Umbilical cord (tissue), 1 donor: ENCODE data around the gene WNT6. TPM values are rescaled to one million over a fixed set of nuclear protein-coding genes. Genes with fewer than 3 reads are reported as not detected.

Experiments used
- total RNA-seq: library from RNA; depleted of rRNA; stranded (reverse); fragments of >200 nt; gene quantifications from one replicate; pipeline ENCODE4 v1.2.3, GENCODE V29; 2014; ENCODE audit warnings: low replicate concordance; ENCODE audit not compliant: insufficient read depth

Gene WNT6
- total RNA-seq, 1 donor from 2014 or later, result 3.9 TPM

Other genes starting within 250 kb of the WNT6 start
- gene ZNF142, start 200.2 kb upstream of the WNT6 start, total RNA-seq, result 5.1 TPM
- gene BCS1L, start 200.1 kb upstream of the WNT6 start, total RNA-seq, result 21.4 TPM
- gene RNF25, start 187.8 kb upstream of the WNT6 start, total RNA-seq, result 9.9 TPM
- gene STK36, start 187.7 kb upstream of the WNT6 start, total RNA-seq, result 21.9 TPM
- 2.4 TPM for gene TTLL4, start 149.0 kb upstream of the WNT6 start, total RNA-seq
- 13.2 TPM for gene CYP27A1, start 77.7 kb upstream of the WNT6 start, total RNA-seq
- not detected for gene PRKAG3, start 28.0 kb upstream of the WNT6 start, total RNA-seq
- 3.6 TPM for gene WNT10A, start 21.0 kb downstream of the WNT6 start, total RNA-seq
- not detected for gene CDK5R2, start 99.9 kb downstream of the WNT6 start, total RNA-seq
- not detected for gene FEV, start 125.4 kb downstream of the WNT6 start, total RNA-seq
- not detected for gene CRYBA2, start 133.6 kb downstream of the WNT6 start, total RNA-seq
- gene CFAP65, start 181.7 kb downstream of the WNT6 start, total RNA-seq, result 2.9 TPM
- gene IHH, start 201.1 kb downstream of the WNT6 start, total RNA-seq, result not detected